Memory B cell (primary cell): ENCODE measurements around the gene FREY1.

ENCODE experiments used
- ATAC-seq: fragments of 150-1000 bp; cut with Tn5 transposase; 2 replicates; pipeline ENCODE4 v1.10.0; 2021; ENCODE audit warnings: low read depth, mild to moderate bottlenecking, moderate library complexity
- DNase-seq, 2 donors: peaks; one replicate each; pipeline ENCODE4 v3.0.0; 2022; ENCODE audit warnings: low spot score in 2 of 2
- H3K27ac Mint-ChIP-seq: one replicate; pipeline ENCODE4 v1.8.0; 2022; ENCODE audit warnings: mild to moderate bottlenecking, moderate library complexity, mixed read lengths
- H3K27me3 Mint-ChIP-seq: one replicate; pipeline ENCODE4 v1.8.0; 2022; ENCODE audit warnings: mixed read lengths
- H3K36me3 Mint-ChIP-seq: one replicate; pipeline ENCODE4 v1.8.0; 2022; ENCODE audit warnings: mild to moderate bottlenecking, mixed read lengths
- H3K4me1 Mint-ChIP-seq: one replicate; pipeline ENCODE4 v1.8.0; 2022; ENCODE audit warnings: mixed read lengths
- H3K4me3 Mint-ChIP-seq: one replicate; pipeline ENCODE4 v1.8.0; 2022; ENCODE audit warnings: mild to moderate bottlenecking, moderate library complexity, mixed read lengths
- H3K9me3 Mint-ChIP-seq: one replicate; pipeline ENCODE4 v1.8.0; 2022; ENCODE audit warnings: mixed read lengths

The FREY1 gene

DNA sequence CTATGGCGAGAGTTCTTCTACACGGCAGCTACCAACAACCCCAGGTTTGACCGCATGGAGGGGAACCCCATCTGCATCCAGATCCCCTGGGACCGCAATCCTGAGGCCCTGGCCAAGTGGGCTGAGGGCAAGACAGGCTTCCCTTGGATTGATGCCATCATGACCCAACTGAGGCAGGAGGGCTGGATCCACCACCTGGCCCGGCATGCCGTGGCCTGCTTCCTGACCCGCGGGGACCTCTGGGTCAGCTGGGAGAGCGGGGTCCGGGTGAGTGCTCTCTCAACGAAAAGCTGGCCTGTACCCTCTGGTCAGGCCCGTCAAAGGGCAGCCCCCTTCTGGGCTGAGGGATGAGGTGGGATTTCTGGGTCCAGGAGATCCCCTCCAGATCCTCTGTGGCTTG, 37.5 kb downstream of the FREY1 start:
- no peak for DNase-seq
- ATAC-seq, result no peak
- no peaks in the 10 kb centered on the region for H3K9me3 Mint-ChIP-seq
- H3K27me3 Mint-ChIP-seq, result no peaks in the 10 kb centered on the region
- H3K27ac Mint-ChIP-seq, result no peak overlapping the region
- no peak overlapping the region for H3K4me3 Mint-ChIP-seq
- H3K36me3 Mint-ChIP-seq, result peaks cover 51% of the 10 kb centered on the region
- no peaks in the 10 kb centered on the region for H3K4me1 Mint-ChIP-seq

DNA sequence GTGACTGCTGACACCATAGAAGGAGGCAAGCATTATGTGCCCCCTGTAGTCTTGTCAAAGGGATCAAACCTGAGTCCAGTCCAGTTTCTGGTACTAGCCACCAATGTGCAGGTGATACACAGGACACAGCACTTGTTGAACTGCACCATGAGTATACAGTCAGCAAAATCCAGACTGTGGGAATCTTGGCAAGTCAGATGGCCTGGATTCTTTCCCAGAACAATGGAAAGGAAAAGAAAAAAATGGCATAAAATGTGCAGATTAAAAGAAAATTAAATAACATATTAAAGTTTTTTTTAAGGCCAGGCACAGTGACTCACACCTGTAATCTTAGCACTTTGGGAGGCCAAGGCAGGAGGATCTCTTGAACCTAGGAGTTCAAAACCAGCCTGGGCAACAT, 43.0 kb downstream of the FREY1 start:
- peaks cover 43% of the 10 kb centered on the region for H3K36me3 Mint-ChIP-seq
- H3K4me3 Mint-ChIP-seq, result no peak overlapping the region
- no peaks in the 10 kb centered on the region for H3K4me1 Mint-ChIP-seq
- H3K27ac Mint-ChIP-seq, result no peak overlapping the region
- H3K27me3 Mint-ChIP-seq, result no peaks in the 10 kb centered on the region
- DNase-seq (no peak), ATAC-seq (no peak)
- H3K9me3 Mint-ChIP-seq, result no peaks in the 10 kb centered on the region

DNA sequence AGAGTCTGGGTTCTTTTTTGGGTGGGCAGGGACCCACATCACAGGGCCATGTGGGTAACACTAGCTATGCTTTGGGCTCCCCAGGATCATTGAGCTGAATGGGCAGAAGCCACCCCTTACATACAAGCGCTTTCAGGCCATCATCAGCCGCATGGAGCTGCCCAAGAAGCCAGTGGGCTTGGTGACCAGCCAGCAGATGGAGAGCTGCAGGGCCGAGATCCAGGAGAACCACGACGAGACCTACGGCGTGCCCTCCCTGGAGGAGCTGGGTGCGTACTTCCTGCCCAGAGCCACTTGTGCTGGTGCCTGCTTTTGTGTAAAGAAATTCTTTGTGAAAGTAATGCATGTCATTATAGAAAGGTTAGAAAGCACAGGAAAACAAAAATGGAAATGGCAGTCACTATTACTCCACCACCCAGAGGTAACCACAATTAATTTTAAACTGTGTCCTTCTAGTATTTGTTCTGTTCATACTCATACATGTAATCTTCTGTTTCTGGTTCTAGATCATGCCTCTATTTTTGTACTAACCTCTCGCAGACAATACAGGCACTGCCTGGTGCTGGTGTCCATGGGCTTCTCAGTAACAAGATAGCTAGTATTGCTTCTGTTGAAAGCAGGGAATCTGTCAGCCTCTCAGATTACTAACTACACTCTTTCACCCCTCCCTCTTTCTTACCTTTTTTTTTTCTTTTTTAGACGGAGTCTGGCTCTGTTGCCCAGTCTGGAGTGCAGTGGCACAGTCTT, 46.1 kb downstream of the FREY1 start:
- DNase-seq (no peak), ATAC-seq (no peak)
- H3K4me1 Mint-ChIP-seq, result peaks cover 4% of the 10 kb centered on the region
- H3K36me3 Mint-ChIP-seq, result peaks cover 38% of the 10 kb centered on the region
- H3K4me3 Mint-ChIP-seq, result no peak overlapping the region
- H3K27me3 Mint-ChIP-seq, result no peaks in the 10 kb centered on the region
- H3K27ac Mint-ChIP-seq, result no peak overlapping the region
- no peaks in the 10 kb centered on the region for H3K9me3 Mint-ChIP-seq

DNA sequence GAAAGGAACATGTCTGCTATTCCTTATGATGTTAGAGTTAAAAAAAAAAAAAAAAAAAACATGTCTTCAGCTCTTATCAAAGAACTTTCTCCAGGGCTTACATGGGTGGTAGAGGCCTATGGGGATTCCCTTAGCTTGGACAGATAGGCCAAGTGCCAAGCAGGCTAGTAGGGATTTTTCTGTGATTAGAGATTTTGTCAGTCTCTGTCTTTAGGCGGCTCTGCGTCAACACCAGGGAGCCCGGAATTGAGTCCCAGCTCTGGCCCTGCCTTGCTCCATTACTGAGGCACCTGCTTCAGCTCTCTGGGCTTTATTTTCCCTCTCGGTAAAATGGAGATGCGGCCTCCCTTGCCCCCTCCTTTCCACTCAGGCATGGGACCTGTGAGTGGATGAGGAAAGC, 46.7 kb downstream of the FREY1 start:
- DNase-seq (no peak), ATAC-seq (no peak)
- Mint-ChIP-seq H3K27ac (no peak overlapping the region), H3K36me3 (peaks cover 36% of the 10 kb centered on the region), H3K4me1 (peaks cover 4% of the 10 kb centered on the region), H3K9me3 (no peaks in the 10 kb centered on the region), H3K4me3 (no peak overlapping the region), H3K27me3 (no peaks in the 10 kb centered on the region)

DNA sequence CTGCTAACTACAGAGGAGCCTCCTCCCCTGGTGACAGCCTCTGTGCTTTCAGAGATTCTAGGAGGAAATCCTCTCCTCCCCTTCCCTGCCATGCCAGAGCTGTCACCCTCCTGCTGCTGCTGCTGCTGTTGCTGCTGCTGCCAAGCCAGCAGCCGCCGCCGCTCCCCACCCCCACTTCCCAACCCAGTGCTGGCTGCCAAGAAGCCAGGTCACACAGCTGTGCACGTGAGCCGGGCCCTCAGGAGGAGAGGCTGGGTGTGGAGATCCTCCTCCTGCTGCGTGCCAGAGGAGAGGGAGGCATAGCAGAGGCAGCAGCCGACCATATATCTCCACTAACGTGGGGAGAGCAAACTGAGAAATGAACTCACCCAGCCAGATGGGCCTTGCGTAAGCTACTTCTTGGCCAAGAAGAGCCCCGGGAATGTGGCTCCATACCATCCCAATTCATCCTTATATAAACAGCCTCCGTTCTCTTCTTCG, 47.4 kb downstream of the FREY1 start:
- DNase-seq (no peak), ATAC-seq (no peak)
- Mint-ChIP-seq H3K27ac (no peak overlapping the region), H3K27me3 (no peaks in the 10 kb centered on the region), H3K9me3 (no peaks in the 10 kb centered on the region), H3K4me3 (no peak overlapping the region), H3K36me3 (peaks cover 37% of the 10 kb centered on the region), H3K4me1 (peaks cover 4% of the 10 kb centered on the region)

DNA sequence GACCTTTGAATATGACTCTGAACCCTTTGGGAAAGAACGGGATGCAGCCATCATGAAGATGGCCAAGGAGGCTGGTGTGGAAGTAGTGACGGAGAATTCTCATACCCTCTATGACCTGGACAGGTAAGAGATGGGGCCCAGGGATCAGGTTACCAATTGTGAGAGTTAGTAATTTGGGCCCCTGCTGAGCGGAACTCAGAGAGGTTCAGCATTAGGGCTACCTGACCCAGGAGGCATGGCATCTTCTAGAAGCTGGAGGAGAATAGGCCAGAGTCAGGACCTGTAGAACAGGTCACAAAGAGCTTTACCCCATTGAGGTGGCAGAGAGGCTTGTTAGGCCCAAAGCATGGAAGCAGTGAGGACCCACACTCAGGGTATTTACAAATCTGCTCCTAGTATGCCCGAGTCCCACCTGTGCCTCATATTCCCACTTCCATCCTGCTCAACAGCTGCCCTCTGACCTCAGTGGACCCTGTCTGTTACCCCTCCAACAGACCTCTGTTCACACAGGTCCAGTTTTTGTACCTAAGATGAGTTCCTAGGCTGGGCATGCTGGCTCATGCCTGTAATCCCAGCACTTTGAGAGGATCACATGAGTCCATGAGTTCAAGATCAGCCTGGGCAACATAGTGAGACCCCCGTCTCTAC, 48.2 kb downstream of the FREY1 start:
- no peak for DNase-seq
- no peak overlapping the region for H3K27ac Mint-ChIP-seq
- H3K27me3 Mint-ChIP-seq, result no peaks in the 10 kb centered on the region
- no peaks in the 10 kb centered on the region for H3K9me3 Mint-ChIP-seq
- H3K36me3 Mint-ChIP-seq, result peaks cover 39% of the 10 kb centered on the region
- no peak for ATAC-seq
- no peak overlapping the region for H3K4me3 Mint-ChIP-seq
- peaks cover 7% of the 10 kb centered on the region for H3K4me1 Mint-ChIP-seq

DNA sequence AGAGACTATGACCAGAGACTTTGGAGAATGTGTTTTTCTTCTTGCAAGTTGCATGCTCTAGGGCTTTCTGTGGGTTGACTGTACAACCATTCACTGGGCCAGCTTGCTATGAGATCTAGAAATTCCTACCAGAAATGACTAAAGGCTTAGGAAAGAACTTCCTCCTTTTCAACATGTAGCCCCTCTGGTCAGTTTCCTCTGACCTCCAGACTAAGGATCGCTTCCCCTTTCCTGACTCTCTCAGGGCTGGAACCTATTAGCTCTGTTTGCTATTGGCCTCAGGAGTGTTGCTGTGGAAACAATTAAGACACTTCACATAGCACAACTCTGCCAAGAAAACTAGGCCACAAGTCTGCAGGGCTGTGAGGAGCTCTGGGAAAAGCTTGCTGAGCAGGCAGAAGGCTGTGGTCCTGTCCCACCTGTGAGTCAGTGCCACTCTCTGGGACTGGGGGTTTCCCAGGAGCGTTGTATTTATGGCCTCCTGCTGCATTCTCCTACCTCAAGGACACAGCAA, 49.1 kb downstream of the FREY1 start:
- H3K27me3 Mint-ChIP-seq, result no peaks in the 10 kb centered on the region
- H3K9me3 Mint-ChIP-seq, result no peaks in the 10 kb centered on the region
- H3K4me3 Mint-ChIP-seq, result no peak overlapping the region
- H3K27ac Mint-ChIP-seq, result no peak overlapping the region
- no peak for ATAC-seq
- no peak for DNase-seq
- H3K4me1 Mint-ChIP-seq, result peaks cover 8% of the 10 kb centered on the region
- peaks cover 35% of the 10 kb centered on the region for H3K36me3 Mint-ChIP-seq
